ENCODE results near the gene KPNB1. TPM values are rescaled to one million over a fixed set of nuclear protein-coding genes. Genes with fewer than 3 reads are reported as not detected.

KPNB1 gene
- total and polyA plus RNA-seq, 12 donors = 41.5 to 352 (median 214) TPM

GRCh38 chr17:47632991-47633390 is 16.7 kb upstream of the KPNB1 start:
- no peak for DNase-seq
- WGBS, 4 donors = 88 to 96% (median 95%) methylated on average over 3 of the region's 3 CpGs

GRCh38 chr17:47633996-47634395 is 15.7 kb upstream of the KPNB1 start:
- Histone ChIP-seq H3K27me3 (no peaks in the 10 kb centered on the region), H3K4me3 (no peak overlapping the region), H3K4me1 (replicated peaks in 1 of 2) (no peaks in the 10 kb centered on the region), H3K9me3 (replicated peaks in 1 of 3) (no peaks in the 10 kb centered on the region), H3K27ac (no peak overlapping the region), H3K36me3 (replicated peaks in 1 of 2) (no peaks in the 10 kb centered on the region)
- DNase-seq = no peak
- WGBS, 4 donors = 89 to 100% (median 93%) methylated on average over 1 of the region's 1 CpG
- TF ChIP-seq POLR2A (IDR thresholded peaks at IDR 0.05) = no peak
- TF ChIP-seq CTCF (IDR thresholded peaks at IDR 0.05) = no peak
- intact Hi-C loops (cut with DNase I) = no loop called here

More at GRCh38 chr17:47632991-47633390, 16.7 kb upstream of the KPNB1 start:
- H3K4me3 ChIP-seq = no peak overlapping the region
- intact Hi-C loops (cut with DNase I) = no loop called here
- no peaks in the 10 kb centered on the region for H3K27me3 ChIP-seq
- TF ChIP-seq CTCF (IDR thresholded peaks at IDR 0.05) (no peak), POLR2A (IDR thresholded peaks at IDR 0.05) (no peak)
- H3K36me3 ChIP-seq (replicated peaks in 1 of 2) = no peaks in the 10 kb centered on the region
- H3K27ac ChIP-seq = no peak overlapping the region
- no peaks in the 10 kb centered on the region for H3K4me1 ChIP-seq (replicated peaks in 1 of 2)
- H3K9me3 ChIP-seq (replicated peaks in 1 of 3) = no peaks in the 10 kb centered on the region

- no peaks in the 10 kb centered on the region for H3K36me3 ChIP-seq (replicated peaks in 1 of 2)
- no peaks in the 10 kb centered on the region for H3K27me3 ChIP-seq
- 94 to 100% (median 98%) methylated on average over 1 to 3 of the region's 3 CpGs for WGBS, 4 donors
- no peak overlapping the region for H3K4me3 ChIP-seq
- H3K4me1 ChIP-seq (replicated peaks in 1 of 2) = no peaks in the 10 kb centered on the region
- no peaks in the 10 kb centered on the region for H3K9me3 ChIP-seq (replicated peaks in 1 of 3)
- intact Hi-C loops (cut with DNase I) = no loop called here
- H3K27ac ChIP-seq = no peak overlapping the region
- DNase-seq = no peak
- TF ChIP-seq CTCF (IDR thresholded peaks at IDR 0.05) = no peak
- no peak for TF ChIP-seq POLR2A (IDR thresholded peaks at IDR 0.05)
Measured at GRCh38 chr17:47634870-47635269, 14.8 kb upstream of the KPNB1 start.

- TF ChIP-seq POLR2A (IDR thresholded peaks at IDR 0.05) = no peak
- no peak for TF ChIP-seq CTCF (IDR thresholded peaks at IDR 0.05)
- no peak for DNase-seq
- Histone ChIP-seq H3K4me3 (no peak overlapping the region), H3K36me3 (replicated peaks in 1 of 2) (no peaks in the 10 kb centered on the region), H3K27ac (no peak overlapping the region), H3K4me1 (replicated peaks in 1 of 2) (no peaks in the 10 kb centered on the region), H3K27me3 (no peaks in the 10 kb centered on the region), H3K9me3 (replicated peaks in 1 of 3) (no peaks in the 10 kb centered on the region)
- intact Hi-C loops (cut with DNase I) = no loop called here
- 78 to 95% (median 94%) methylated on average over 3 of the region's 3 CpGs for WGBS, 4 donors
Measured at GRCh38 chr17:47635734-47636133, 14.0 kb upstream of the KPNB1 start.
